GM23248 (cell line): ENCODE results near the gene C16orf54.

Experiments
- EZH2 ChIP-seq: fragments of 200-600 bp; sonication (generic); IDR thresholded peaks from 2 replicates; pipeline ENCODE4 v1.6.1; 2018; ENCODE audit warnings: antibody characterized with exemption, mild to moderate bottlenecking; ENCODE audit not compliant: insufficient read depth, poor library complexity, severe bottlenecking
- EZH2phosphoT487 ChIP-seq: fragments of 200-600 bp; sonication (generic); IDR thresholded peaks from 2 replicates; pipeline ENCODE4 v1.6.1; 2018; ENCODE audit warnings: antibody characterized with exemption, moderate library complexity, mild to moderate bottlenecking, low read depth; ENCODE audit not compliant: insufficient read depth

DNA sequence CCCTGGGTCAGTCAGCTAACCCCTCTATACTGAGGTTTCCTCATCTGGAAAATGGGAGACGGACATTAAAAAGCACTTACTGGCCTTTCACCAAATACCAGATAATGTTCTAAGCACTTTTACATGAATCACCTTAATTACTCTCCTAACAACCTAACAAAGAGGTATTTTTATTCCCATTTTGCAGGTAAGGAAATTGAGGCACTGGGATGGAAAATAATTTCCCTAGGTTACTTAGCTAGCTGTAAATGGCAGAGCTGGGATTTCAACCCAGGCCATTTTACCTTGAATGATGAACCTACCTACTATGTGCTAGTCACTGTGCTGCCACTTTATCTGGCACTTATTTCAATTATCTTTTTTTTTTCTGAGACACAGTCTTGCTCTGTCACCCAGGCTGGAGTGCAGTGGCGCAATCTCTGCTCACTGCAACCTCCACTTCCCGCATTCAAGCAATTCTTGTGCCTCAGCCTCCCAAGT, 48.5 kb upstream of the C16orf54 start:
- TF ChIP-seq EZH2 (no peak), EZH2phosphoT487 (no peak)
